NCI-H1436 treated with DMSO at 0.1 percent for 48 hours (cell line): ENCODE data around the gene TFPI.
"Not testable (repeated sequence)": the region's sequence is repeated elsewhere in the genome, so short reads cannot be mapped to it uniquely, and the experiment has no call there.

ENCODE experiments used
- DNase-seq: peaks from one replicate; lab custom pipeline; 2025; lab: John Stamatoyannopoulos, UW

Gene TFPI

GRCh38 chr2:187554011-187554703, at the start of gene TFPI:
TSS of gene TFPI (minus strand) at chr2:187554435. CDS start at chr2:187503768, 50,667 bp downstream.
- no peak for DNase-seq

- no peak for DNase-seq
Observed at GRCh38 chr2:187594801-187595200, 40.6 kb upstream of the TFPI start.

- no peak for DNase-seq
Observed at GRCh38 chr2:187593697-187594096, 39.5 kb upstream of the TFPI start.

- DNase-seq, result no peak
Observed at GRCh38 chr2:187593098-187593497, 38.9 kb upstream of the TFPI start.

- no peak for DNase-seq
Observed at GRCh38 chr2:187590175-187590574, 35.9 kb upstream of the TFPI start.

- DNase-seq, result no peak
Observed at GRCh38 chr2:187586011-187586641, 31.9 kb upstream of the TFPI start.

GRCh38 chr2:187581125-187581896, 27.1 kb upstream of the TFPI start:
- no peak for DNase-seq

GRCh38 chr2:187580462-187581124, 26.4 kb upstream of the TFPI start:
- no peak for DNase-seq

- DNase-seq, result no peak
Observed at GRCh38 chr2:187577310-187577709, 23.1 kb upstream of the TFPI start.

- DNase-seq, result no peak
Observed at GRCh38 chr2:187576906-187577305, 22.7 kb upstream of the TFPI start.

GRCh38 chr2:187575751-187576067, 21.5 kb upstream of the TFPI start:
- DNase-seq, result no peak

GRCh38 chr2:187574969-187575750, 20.9 kb upstream of the TFPI start:
- DNase-seq, result no peak

GRCh38 chr2:187573722-187574121, 19.5 kb upstream of the TFPI start:
- no peak for DNase-seq

- DNase-seq, result not testable (repeated sequence)
Observed at GRCh38 chr2:187571996-187572395, 17.8 kb upstream of the TFPI start.

- no peak for DNase-seq
Observed at GRCh38 chr2:187569571-187569970, 15.3 kb upstream of the TFPI start.

GRCh38 chr2:187569042-187569441, 14.8 kb upstream of the TFPI start:
- DNase-seq, result no peak

GRCh38 chr2:187567126-187567525, 12.9 kb upstream of the TFPI start:
- no peak for DNase-seq

- no peak for DNase-seq
Observed at GRCh38 chr2:187566712-187567111, 12.5 kb upstream of the TFPI start.

- no peak for DNase-seq
Observed at GRCh38 chr2:187566266-187566665, 12.0 kb upstream of the TFPI start.

GRCh38 chr2:187565618-187566017, 11.4 kb upstream of the TFPI start:
- not testable (repeated sequence) for DNase-seq

- not testable (repeated sequence) for DNase-seq
Observed at GRCh38 chr2:187556493-187556892, 2.3 kb upstream of the TFPI start.

GRCh38 chr2:187554704-187555082, 458 bp upstream of the TFPI start:
- no peak for DNase-seq
